GM23248 (cell line): ENCODE measurements around the gene SIK3. TPM values are rescaled to one million over a fixed set of nuclear protein-coding genes. Genes with fewer than 3 reads are reported as not detected.

ENCODE experiments used
- DNase-seq: peaks from one replicate; pipeline ENCODE4 v3.0.0-alpha.2; 2015
- H2AFZ ChIP-seq: fragments of 200-600 bp; sonication (generic); 2 replicates; pipeline ENCODE4 v1.6.1; 2016; ENCODE audit warnings: antibody characterized with exemption
- H3F3A ChIP-seq: fragments of 200-600 bp; sonication (generic); 2 replicates; pipeline ENCODE4 v1.6.1; 2016; ENCODE audit warnings: mild to moderate bottlenecking, antibody characterized with exemption, mixed run types; ENCODE audit not compliant: insufficient read depth
- H3K27ac ChIP-seq: fragments of 200-600 bp; sonication (generic); 2 replicates; pipeline ENCODE4 v1.5.1; 2016; ENCODE audit warnings: mild to moderate bottlenecking
- H3K27me3 ChIP-seq: fragments of 200-600 bp; sonication (generic); replicated peaks from 2 replicates; pipeline ENCODE4 v1.6.1; 2016; ENCODE audit warnings: mild to moderate bottlenecking; ENCODE audit not compliant: insufficient read depth
- H3K36me3 ChIP-seq: fragments of 200-600 bp; sonication (generic); 2 replicates; pipeline ENCODE4 v1.6.1; 2016; ENCODE audit warnings: low read depth, mild to moderate bottlenecking
- H3K4me1 ChIP-seq: fragments of 200-600 bp; sonication (generic); 2 replicates; pipeline ENCODE4 v1.6.1; 2016; ENCODE audit warnings: mild to moderate bottlenecking; ENCODE audit not compliant: insufficient read depth
- H3K4me2 ChIP-seq: fragments of 200-600 bp; sonication (generic); one replicate; pipeline ENCODE4 v1.6.1; 2016; ENCODE audit warnings: mild to moderate bottlenecking; ENCODE audit not compliant: unreplicated experiment
- H3K4me3 ChIP-seq: fragments of 200-600 bp; sonication (generic); 2 replicates; pipeline ENCODE4 v1.5.1; 2016; ENCODE audit warnings: mild to moderate bottlenecking
- H3K79me2 ChIP-seq: fragments of 200-600 bp; sonication (generic); 2 replicates; pipeline ENCODE4 v1.6.1; 2016; ENCODE audit warnings: mild to moderate bottlenecking; ENCODE audit not compliant: insufficient read depth
- H3K9ac ChIP-seq: fragments of 200-600 bp; sonication (generic); 2 replicates; pipeline ENCODE4 v1.6.1; 2016; ENCODE audit warnings: mild to moderate bottlenecking
- H3K9me2 ChIP-seq: fragments of 200-600 bp; sonication (generic); 2 replicates; pipeline ENCODE4 v1.6.1; 2016; ENCODE audit warnings: mixed run types, mild to moderate bottlenecking, moderate library complexity; ENCODE audit not compliant: insufficient read depth
- H3K9me3 ChIP-seq: fragments of 200-600 bp; sonication (generic); one replicate; pipeline ENCODE4 v1.6.1; 2017; ENCODE audit warnings: low read depth
- H4K20me1 ChIP-seq: fragments of 200-600 bp; sonication (generic); 2 replicates; pipeline ENCODE4 v1.6.0; 2016; ENCODE audit not compliant: insufficient read depth
- EZH2 ChIP-seq: fragments of 200-600 bp; sonication (generic); IDR thresholded peaks from 2 replicates; pipeline ENCODE4 v1.6.1; 2018; ENCODE audit warnings: antibody characterized with exemption, mild to moderate bottlenecking; ENCODE audit not compliant: insufficient read depth, poor library complexity, severe bottlenecking
- EZH2phosphoT487 ChIP-seq: fragments of 200-600 bp; sonication (generic); IDR thresholded peaks from 2 replicates; pipeline ENCODE4 v1.6.1; 2018; ENCODE audit warnings: antibody characterized with exemption, moderate library complexity, mild to moderate bottlenecking, low read depth; ENCODE audit not compliant: insufficient read depth
- WGBS, 2 experiments: methylation state at CpG; one replicate each; pipeline ENCODE4 v1.1.6; 2015 to 2017; ENCODE audit warnings: low lambda C conversion rate in 2 of 2, low coverage in 1 of 2; ENCODE audit errors: missing lambda C conversion rate in 2 of 2; 5-methylcytosine and 5-hydroxymethylcytosine counted together
- in situ Hi-C: fragments of 300-500 bp; cut with MboI; formaldehyde crosslinking; loops from 2 replicates; pipeline ENCODE4 v1.15.0; 2020
- polyA plus RNA-seq: library from polyadenylated mRNA; unstranded; fragments of >200 nt; fragmentation: Nextera tagmentation; extraction: Ambion mirVana; gene quantifications from 2 replicates; pipeline ENCODE4 v1.2.1, GENCODE V29; 2016
- total RNA-seq: library from RNA; depleted of rRNA; stranded (reverse); fragments of >200 nt; shearing (Covaris generic); gene quantifications from 2 replicates; pipeline ENCODE4 v1.2.3, GENCODE V29; 2014

The SIK3 gene
- total and polyA plus RNA-seq, 2 experiments from 2014 or later, result 4.2 to 15.5 TPM

DNA sequence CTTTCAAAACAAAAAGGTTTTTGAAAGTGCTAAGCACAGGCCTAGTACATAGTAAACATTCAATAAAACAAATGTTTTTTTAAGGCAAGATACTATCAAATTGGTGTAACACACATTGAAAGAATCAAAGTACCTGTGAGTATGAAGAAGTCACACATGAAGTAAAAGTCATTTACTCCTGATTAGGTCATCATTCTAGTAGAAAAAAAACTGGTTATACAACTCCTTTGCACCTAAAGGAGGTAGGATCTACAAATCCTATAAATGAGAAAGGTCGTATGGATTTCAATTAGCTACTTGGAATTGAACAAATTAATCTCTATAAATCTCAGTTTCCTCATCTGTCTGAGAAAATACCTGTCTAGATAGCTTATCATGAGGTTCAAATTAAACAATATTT, 80.8 kb downstream of the SIK3 start:
- no peak overlapping the region for H3K27ac ChIP-seq
- WGBS, 2 experiments, result 97 to 98% methylated on average over 1 of the region's 1 CpG
- H3K4me3 ChIP-seq, result no peak overlapping the region
- H3K79me2 ChIP-seq, result peaks cover 68% of the 10 kb centered on the region
- H2AFZ ChIP-seq, result no peak overlapping the region
- H3K4me2 ChIP-seq, result no peak overlapping the region
- H3F3A ChIP-seq, result peaks cover under 1% of the 10 kb centered on the region; the same call in 1 of the 2 replicates
- no peaks in the 10 kb centered on the region for H3K4me1 ChIP-seq
- no peaks in the 10 kb centered on the region for H3K36me3 ChIP-seq
- H3K9me3 ChIP-seq, result no peaks in the 10 kb centered on the region
- TF ChIP-seq EZH2phosphoT487 (no peak), EZH2 (no peak)
- H3K27me3 ChIP-seq, result no peaks in the 10 kb centered on the region
- in situ Hi-C loops, result no loop called here
- H4K20me1 ChIP-seq, result peaks cover 3% of the 10 kb centered on the region; the same call in 1 of the 2 replicates
- no peaks in the 10 kb centered on the region for H3K9me2 ChIP-seq
- no peak overlapping the region for H3K9ac ChIP-seq
- DNase-seq, result no peak

DNA sequence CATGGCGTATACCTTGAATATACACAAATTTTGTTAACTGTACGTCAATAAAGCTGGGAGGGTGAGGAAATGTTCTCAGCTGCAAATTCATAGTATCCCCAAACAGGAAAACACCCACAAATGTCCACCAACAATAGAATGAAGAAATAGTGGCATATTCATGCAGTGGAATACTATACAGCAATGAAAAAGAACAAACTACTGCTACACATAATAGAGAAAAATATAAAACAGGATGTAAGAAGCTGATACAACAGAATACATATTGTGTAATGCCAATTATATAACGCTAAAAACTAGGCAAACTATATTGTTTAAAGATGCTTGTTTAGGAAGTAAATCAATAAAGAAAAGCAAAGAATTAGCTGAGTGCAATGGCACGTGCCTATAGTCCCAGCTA, 81.5 kb downstream of the SIK3 start:
- in situ Hi-C loops, result no loop called here
- DNase-seq, result no peak
- H3K4me1 ChIP-seq, result peaks cover 3% of the 10 kb centered on the region
- peaks cover 62% of the 10 kb centered on the region for H3K79me2 ChIP-seq
- H4K20me1 ChIP-seq, result peaks cover 3% of the 10 kb centered on the region; the same call in 1 of the 2 replicates
- no peaks in the 10 kb centered on the region for H3K9me2 ChIP-seq
- H3F3A ChIP-seq, result peaks cover 8% of the 10 kb centered on the region
- 66 to 68% methylated on average over 4 of the region's 4 CpGs for WGBS, 2 experiments
- no peaks in the 10 kb centered on the region for H3K36me3 ChIP-seq
- H3K4me2 ChIP-seq, result no peak overlapping the region
- no peaks in the 10 kb centered on the region for H3K9me3 ChIP-seq
- H3K4me3 ChIP-seq, result no peak overlapping the region
- no peak overlapping the region for H2AFZ ChIP-seq
- TF ChIP-seq EZH2phosphoT487, result no peak
- no peak for TF ChIP-seq EZH2
- H3K9ac ChIP-seq, result no peak overlapping the region
- no peak overlapping the region for H3K27ac ChIP-seq
- H3K27me3 ChIP-seq, result no peaks in the 10 kb centered on the region

DNA sequence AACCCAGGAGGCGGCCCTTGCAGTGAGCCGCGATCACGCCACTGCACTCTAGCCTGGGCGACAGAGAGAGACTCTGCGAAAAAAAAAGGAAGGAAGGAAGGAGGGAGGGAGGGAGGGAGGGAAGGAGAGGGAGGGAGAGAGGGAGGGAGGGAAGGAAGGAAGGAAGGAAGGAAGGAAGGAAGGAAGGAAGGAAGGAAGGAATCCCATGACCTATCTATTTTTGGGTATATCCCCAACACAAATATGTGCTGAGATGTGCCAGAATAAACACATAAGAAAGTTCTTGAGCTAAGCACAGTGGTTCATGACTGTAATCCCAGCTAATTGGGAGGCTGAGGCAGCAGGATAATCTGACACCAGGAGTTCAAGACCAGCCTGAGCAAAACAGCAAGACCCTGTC, 82.0 kb downstream of the SIK3 start:
- Histone ChIP-seq H3K4me2 (no peak overlapping the region), H3K4me1 (peaks cover 7% of the 10 kb centered on the region), H3K79me2 (peaks cover 58% of the 10 kb centered on the region), H2AFZ (no peak overlapping the region), H3K9me3 (no peaks in the 10 kb centered on the region), H3K9ac (no peak overlapping the region), H3K27me3 (no peaks in the 10 kb centered on the region), H4K20me1 (peaks cover 3% of the 10 kb centered on the region; the same call in 1 of the 2 replicates), H3K36me3 (no peaks in the 10 kb centered on the region), H3F3A (peaks cover 12% of the 10 kb centered on the region), H3K4me3 (no peak overlapping the region), H3K27ac (no peak overlapping the region), H3K9me2 (no peaks in the 10 kb centered on the region)
- TF ChIP-seq EZH2 (no peak), EZH2phosphoT487 (no peak)
- WGBS, 2 experiments, result 95 to 99% methylated on average over 6 of the region's 6 CpGs
- no peak for DNase-seq
- in situ Hi-C loops, result no loop called here

DNA sequence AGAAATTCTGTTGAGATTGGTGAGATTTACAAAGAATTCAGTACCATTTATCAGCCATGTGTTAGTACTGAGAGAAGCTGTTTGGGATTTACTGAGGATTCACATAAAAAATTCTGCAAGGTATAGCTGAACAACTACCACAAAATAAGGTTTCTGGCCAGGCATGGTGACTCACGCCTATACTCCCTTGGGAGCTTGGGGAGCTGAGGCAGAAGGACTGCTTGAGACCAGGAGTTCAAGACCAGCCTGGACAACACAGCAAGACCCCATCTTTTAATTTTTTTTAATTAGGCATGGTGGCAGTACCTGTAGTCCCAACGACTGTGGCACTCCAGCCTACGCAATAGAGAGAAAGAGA, 86.7 kb downstream of the SIK3 start:
- DNase-seq, result no peak
- peak overlapping the region; percentile 44 for H3K9ac ChIP-seq
- no peaks in the 10 kb centered on the region for H3K9me3 ChIP-seq
- peaks cover 50% of the 10 kb centered on the region for H3K79me2 ChIP-seq
- WGBS, 2 experiments, result 51 to 58% methylated on average over 3 of the region's 3 CpGs
- H4K20me1 ChIP-seq, result no peaks in the 10 kb centered on the region
- H3K27me3 ChIP-seq, result no peaks in the 10 kb centered on the region
- H3K4me1 ChIP-seq, result peaks cover 22% of the 10 kb centered on the region
- H3K4me3 ChIP-seq, result peak overlapping the region; percentile 3; the same call in 1 of the 2 replicates
- TF ChIP-seq EZH2 (no peak), EZH2phosphoT487 (no peak)
- H3K4me2 ChIP-seq, result peak overlapping the region; percentile 40
- in situ Hi-C loops, result no loop called here
- peak overlapping the region; percentile 77 for H3K27ac ChIP-seq
- no peaks in the 10 kb centered on the region for H3K36me3 ChIP-seq
- peaks cover 27% of the 10 kb centered on the region for H3F3A ChIP-seq
- H3K9me2 ChIP-seq, result no peaks in the 10 kb centered on the region
- no peak overlapping the region for H2AFZ ChIP-seq
